Activated gamma-delta T cell treated with Interleukin-2 at 50 U/mL for 16 hours (primary cell): ENCODE measurements around the gene GTSE1.
A peak's percentile ranks its signal among the peaks of the same experiment; 100 is the strongest.
"Not testable (repeated sequence)": the region's sequence is repeated elsewhere in the genome, so short reads cannot be mapped to it uniquely, and the experiment has no call there.

ENCODE experiments used
- DNase-seq: peaks from one replicate; pipeline ENCODE4 v3.0.0-alpha.2; 2020

GTSE1 gene, protein sequence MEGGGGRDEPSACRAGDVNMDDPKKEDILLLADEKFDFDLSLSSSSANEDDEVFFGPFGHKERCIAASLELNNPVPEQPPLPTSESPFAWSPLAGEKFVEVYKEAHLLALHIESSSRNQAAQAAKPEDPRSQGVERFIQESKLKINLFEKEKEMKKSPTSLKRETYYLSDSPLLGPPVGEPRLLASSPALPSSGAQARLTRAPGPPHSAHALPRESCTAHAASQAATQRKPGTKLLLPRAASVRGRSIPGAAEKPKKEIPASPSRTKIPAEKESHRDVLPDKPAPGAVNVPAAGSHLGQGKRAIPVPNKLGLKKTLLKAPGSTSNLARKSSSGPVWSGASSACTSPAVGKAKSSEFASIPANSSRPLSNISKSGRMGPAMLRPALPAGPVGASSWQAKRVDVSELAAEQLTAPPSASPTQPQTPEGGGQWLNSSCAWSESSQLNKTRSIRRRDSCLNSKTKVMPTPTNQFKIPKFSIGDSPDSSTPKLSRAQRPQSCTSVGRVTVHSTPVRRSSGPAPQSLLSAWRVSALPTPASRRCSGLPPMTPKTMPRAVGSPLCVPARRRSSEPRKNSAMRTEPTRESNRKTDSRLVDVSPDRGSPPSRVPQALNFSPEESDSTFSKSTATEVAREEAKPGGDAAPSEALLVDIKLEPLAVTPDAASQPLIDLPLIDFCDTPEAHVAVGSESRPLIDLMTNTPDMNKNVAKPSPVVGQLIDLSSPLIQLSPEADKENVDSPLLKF

DNA sequence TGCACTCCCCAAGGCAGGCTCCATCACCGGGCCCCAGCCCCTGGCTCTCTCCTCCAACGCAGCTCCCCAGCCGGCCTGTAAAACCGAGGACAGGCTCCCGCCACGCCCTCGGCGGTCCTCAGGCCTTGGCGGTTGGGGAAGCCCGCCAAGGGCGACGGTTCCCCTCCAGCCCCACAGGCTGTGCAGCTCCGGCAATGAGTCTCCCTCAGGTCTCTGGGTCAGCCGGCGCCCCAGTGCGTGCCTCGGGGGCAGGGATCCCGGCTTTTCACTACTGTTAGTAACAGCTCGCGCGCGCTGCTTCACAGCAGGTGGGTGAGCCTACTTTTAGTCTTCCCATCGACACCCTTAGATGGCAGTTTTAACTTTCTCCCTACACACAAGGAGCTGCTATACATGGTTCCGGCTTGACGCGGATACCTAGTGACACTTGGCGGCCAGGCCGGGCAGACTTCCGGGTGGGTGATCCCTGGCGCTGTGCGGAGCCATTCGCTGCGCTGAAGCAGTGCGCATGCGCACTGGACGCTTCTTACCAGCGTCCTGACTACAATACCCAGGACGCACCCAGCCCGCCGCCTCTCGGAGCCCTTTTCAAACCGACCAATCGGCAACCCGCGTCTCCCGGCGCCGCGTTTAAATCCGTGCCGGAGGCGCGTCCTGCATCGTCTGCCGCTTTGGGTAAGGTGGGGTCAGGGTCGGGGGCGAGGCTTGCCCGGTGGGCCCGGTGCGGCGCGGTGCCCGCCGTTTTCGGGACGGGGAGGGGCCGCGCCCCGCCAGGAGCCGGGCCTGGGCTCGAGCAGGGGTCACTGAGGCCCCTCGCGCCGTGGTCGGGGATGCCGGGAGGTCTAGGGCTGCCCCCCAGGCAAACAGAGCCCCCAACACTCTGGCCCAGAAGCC, at the start of gene GTSE1:
GTSE1 (plus strand) TSS at position 614 of the 894 bp plus-strand sequence. CDS start 531 bp downstream, outside the sequence.
- DNase-seq = peak; percentile 96

- DNase-seq = no peak
Measured at GRCh38 chr22:46247443-46247975, 49.2 kb upstream of the GTSE1 start.

DNA sequence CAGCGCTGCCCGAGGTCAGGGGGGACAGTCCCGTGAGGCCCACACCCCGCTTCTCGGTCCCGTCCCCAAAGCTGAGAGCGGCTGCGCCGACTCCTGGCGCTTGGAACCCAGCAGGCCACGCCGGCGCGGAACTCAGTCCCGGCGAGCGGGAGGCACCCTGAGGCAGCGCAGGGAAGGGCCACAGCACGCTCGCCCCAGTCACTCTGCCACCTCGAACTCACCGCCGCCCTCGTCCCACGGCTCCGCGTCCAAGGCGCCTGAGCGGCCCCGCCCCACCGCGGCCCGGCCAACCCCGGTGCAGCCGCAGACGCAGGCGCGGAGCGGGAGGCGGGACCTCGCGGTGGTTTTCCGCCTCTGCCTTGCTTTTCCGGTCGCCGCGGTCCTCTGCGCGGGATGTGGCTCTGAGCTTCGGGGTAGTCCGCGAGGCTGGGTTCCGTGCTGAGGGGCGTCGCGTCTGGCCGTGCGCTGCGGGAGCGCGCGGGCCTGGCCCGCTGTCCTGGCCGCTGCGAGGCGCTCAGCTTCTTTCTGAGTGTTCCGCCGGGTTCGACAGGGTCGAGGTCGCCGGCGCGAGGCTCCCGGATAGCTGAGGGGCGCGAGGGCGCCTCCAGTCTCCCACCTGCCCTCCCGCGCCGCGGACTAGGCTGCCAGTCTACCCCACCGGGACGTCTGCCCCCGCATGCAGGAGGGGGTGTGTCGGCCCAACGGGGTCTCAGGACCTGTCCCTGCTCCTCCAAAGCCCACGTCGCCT, 46.5 kb upstream of the GTSE1 start, which contains the start of gene CDPF1:
CDPF1 (minus strand) TSS at position 259 of the 748 bp plus-strand sequence. CDS start 2,009 bp downstream, outside the sequence.
- peak; percentile 93 for DNase-seq

- no peak for DNase-seq
Measured at GRCh38 chr22:46250783-46251125, 45.9 kb upstream of the GTSE1 start.

DNA sequence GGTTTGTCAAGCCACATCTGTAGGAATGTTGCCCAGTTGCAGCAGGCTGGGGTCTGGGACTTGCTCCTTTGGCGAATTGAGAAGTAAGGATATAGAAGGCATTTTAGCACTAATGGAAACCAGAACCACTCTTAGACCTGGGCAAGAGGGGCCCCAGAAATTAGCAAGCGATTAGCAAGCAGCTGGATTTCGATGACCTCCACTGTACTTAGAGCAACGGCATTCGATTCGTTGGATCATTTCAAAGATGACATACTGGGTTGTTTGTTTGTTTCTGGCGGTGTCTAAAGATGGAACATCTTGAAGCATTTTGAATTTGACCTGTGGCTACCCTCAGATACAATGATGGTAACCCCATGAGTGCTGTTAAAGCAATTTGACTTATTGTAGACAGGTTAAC, 45.4 kb upstream of the GTSE1 start:
- DNase-seq = no peak

DNA sequence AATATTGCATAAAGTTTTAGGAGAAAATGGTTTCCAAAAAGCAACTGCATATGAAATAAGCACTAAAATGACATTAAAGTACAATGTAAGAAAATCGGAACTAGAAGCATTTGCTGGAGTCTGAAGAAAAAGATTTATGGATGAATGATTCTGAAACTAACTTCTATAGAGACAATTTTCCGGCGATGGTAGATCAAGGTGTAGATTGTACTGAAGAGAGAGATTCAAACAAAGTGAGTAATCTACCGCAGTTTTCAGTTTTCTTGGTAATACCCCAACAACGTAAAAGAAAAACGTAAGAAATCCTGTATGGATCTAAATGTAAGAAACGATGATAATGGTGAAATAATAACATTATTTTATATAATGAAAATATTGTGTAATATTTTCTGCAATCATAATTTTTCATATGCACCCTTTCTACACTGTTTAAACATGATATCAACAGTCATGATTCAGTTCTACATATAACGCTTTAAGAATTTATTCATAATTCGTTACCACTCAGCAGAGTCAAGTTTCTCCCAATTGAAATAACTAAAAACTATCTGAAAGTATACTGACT, 44.8 kb upstream of the GTSE1 start:
- no peak for DNase-seq

- no peak for DNase-seq
Measured at GRCh38 chr22:46256358-46256958, 40.2 kb upstream of the GTSE1 start.

- no peak for DNase-seq
Measured at GRCh38 chr22:46259374-46259773, 37.3 kb upstream of the GTSE1 start.

- no peak for DNase-seq
Measured at GRCh38 chr22:46260038-46260437, 36.6 kb upstream of the GTSE1 start.

GRCh38 chr22:46262449-46263215, 34.0 kb upstream of the GTSE1 start:
- DNase-seq = peak; percentile 21

DNA sequence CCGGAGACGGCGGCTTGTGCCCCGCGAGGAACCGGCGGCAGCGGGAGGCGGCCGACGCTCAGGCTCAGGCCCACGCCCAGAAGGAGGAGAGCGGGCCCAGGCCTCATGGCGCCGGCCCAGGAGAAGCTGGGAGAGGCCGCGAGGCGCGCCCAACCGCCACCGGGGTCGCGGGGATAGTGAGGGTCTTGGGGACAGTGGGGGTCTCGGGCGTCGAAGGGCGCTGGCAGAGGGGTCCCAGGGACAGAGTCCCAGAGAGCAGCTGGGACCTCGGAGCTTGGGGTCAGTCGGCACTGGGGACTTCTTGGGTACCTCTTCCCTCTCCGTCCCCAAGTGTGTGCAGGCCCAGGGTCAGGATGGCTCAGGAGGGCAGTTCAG, 33.5 kb upstream of the GTSE1 start, which contains the start of gene PKDREJ:
PKDREJ (minus strand) TSS at position 128 of the 375 bp plus-strand sequence; CDS start at position 107, 21 bp downstream.
- no peak for DNase-seq

GRCh38 chr22:46264520-46264919, 32.1 kb upstream of the GTSE1 start:
- DNase-seq = not testable (repeated sequence)

DNA sequence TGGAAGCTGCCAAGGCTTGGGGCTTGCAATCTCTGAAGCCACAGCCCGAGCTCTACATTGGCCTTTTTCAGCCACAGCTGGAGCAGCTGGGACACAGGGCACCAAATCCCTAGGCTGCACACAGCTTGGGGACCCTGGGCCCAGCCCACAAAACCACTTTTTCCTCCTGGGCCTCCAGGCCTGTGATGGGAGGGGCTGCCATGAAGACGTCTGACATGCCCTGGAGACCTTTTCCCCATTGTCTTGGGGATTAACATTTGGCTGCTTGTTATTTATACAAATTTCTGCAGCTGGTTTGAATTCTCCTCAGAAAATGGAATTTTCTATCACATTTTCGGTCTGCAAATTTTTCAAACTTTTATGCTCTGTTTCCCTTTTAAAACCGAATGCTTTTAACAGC, 31.0 kb upstream of the GTSE1 start:
- DNase-seq = not testable (repeated sequence)

GRCh38 chr22:46267431-46268279, 29.0 kb upstream of the GTSE1 start, which contains the start of gene TTC38:
Gene TTC38, plus strand, starts transcription at chr22:46268008. Its CDS starts 32 bp downstream, at chr22:46268040.
- peak; percentile 40 for DNase-seq

GRCh38 chr22:46269564-46269963, 27.1 kb upstream of the GTSE1 start:
- DNase-seq = no peak

GRCh38 chr22:46272196-46272595, 24.5 kb upstream of the GTSE1 start:
- no peak for DNase-seq

GRCh38 chr22:46272762-46273431, 23.8 kb upstream of the GTSE1 start:
- DNase-seq = no peak

DNA sequence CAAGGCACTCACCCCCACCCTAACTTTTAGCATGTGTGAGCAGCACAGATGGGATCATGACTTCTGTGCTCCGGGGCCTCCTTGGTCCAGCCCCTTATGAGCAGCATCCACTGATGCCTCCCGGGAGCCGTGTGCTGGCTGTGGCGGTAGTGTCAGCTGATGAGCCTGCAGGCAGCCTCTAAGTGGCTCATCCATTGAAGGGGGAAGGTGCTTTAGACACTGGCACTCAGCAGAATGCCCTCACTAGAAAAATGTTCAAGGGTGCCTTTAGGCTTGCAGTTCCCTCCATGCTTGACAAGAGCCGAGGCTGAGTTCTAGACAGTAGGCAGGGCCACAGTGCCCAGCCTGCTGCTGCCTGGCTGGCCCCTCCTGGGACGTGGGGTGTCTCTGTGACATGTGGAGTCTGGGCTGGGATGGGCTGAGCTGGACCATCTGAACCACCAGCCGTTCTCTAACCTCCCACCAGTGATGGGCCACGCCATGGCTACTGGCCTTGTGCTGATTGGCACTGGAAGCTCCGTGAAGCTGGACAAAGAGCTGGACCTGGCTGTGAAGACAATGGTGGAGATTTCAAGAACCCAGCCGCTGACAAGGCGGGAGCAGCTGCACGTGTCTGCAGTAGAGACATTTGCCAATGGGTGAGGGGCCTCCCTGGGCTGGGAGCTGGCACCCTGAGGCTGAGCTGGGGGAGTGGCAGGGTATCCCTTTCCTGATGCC, 23.1 kb upstream of the GTSE1 start:
- DNase-seq = no peak
